Measurements from ENCODE around the gene NMBR. TPM values are rescaled to one million over a fixed set of nuclear protein-coding genes. Genes with fewer than 3 reads are reported as not detected.

The NMBR gene
- total RNA-seq, 2 donors from 2014 or later: 0.33 TPM; not detected in 1

- Histone ChIP-seq H3K9me3 (ENCODE audit: control insufficient read depth, low read length) (no peaks in the 10 kb centered on the region), H3K4me3 (ENCODE audit: low read length) (no peak overlapping the region), H3K27ac (ENCODE audit: low read depth, low read length) (no peak overlapping the region), H3K9ac (ENCODE audit: extremely low read depth, low read length, poor library complexity, severe bottlenecking) (no peak overlapping the region), H3K27me3 (ENCODE audit: control insufficient read depth, insufficient read depth, low read length, poor library complexity, severe bottlenecking) (no peaks in the 10 kb centered on the region), H3K36me3 (ENCODE audit: control insufficient read depth, insufficient read depth, low read length) (peaks cover 67% of the 10 kb centered on the region), H3K4me1 (ENCODE audit: control insufficient read depth, insufficient read depth, low read length) (no peaks in the 10 kb centered on the region)
- Mint-ChIP-seq H3K4me3 (no peak overlapping the region), H3K27me3 (ENCODE audit: insufficient read depth) (no peaks in the 10 kb centered on the region), H3K27ac (no peak overlapping the region), H3K4me1 (no peaks in the 10 kb centered on the region), H3K9me3 (no peaks in the 10 kb centered on the region), H3K36me3 (ENCODE audit: low read depth) (peaks cover 47% of the 10 kb centered on the region)
- TF ChIP-seq CTCF (conservative IDR thresholded peaks at IDR 0.05): no peak
- no peak for DNase-seq
Measured at GRCh38 chr6:142171351-142171750, 24.4 kb upstream of the NMBR start.

- 90 to 97% methylated on average over 2 of the region's 2 CpGs for WGBS, 2 experiments (ENCODE audit: insufficient coverage in 1 of 2, insufficient read length in 1 of 2)
- no peaks in the 10 kb centered on the region for H3K9me3 ChIP-seq (ENCODE audit: control insufficient read depth, low read length)
- DNase-seq: no peak
- H3K36me3 ChIP-seq (ENCODE audit: control insufficient read depth, insufficient read depth, low read length): peaks cover 51% of the 10 kb centered on the region
- H3K4me3 ChIP-seq (ENCODE audit: low read length): no peak overlapping the region
- peaks cover 16% of the 10 kb centered on the region for H3K4me1 Mint-ChIP-seq
- H3K9me3 Mint-ChIP-seq: no peaks in the 10 kb centered on the region
- peaks cover 31% of the 10 kb centered on the region for H3K36me3 Mint-ChIP-seq (ENCODE audit: low read depth)
- H3K4me1 ChIP-seq (ENCODE audit: control insufficient read depth, insufficient read depth, low read length): no peaks in the 10 kb centered on the region
- H3K27ac ChIP-seq (ENCODE audit: low read depth, low read length): no peak overlapping the region
- H3K27me3 Mint-ChIP-seq (ENCODE audit: insufficient read depth): no peaks in the 10 kb centered on the region
- TF ChIP-seq CTCF (conservative IDR thresholded peaks at IDR 0.05): no peak
- no peak overlapping the region for H3K4me3 Mint-ChIP-seq
- peak overlapping the region; percentile 24 for H3K27ac Mint-ChIP-seq
- H3K9ac ChIP-seq (ENCODE audit: extremely low read depth, low read length, poor library complexity, severe bottlenecking): no peak overlapping the region
- no peaks in the 10 kb centered on the region for H3K27me3 ChIP-seq (ENCODE audit: control insufficient read depth, insufficient read depth, low read length, poor library complexity, severe bottlenecking)
Measured at GRCh38 chr6:142167486-142167885, 20.6 kb upstream of the NMBR start.

GRCh38 chr6:142167071-142167470, 20.1 kb upstream of the NMBR start:
- WGBS, 2 experiments (ENCODE audit: insufficient coverage in 1 of 2, insufficient read length in 1 of 2): 94% methylated on average over 3 of the region's 3 CpGs; no CpG with 5 or more reads in 1 of the 2 experiments
- Histone ChIP-seq H3K9ac (ENCODE audit: extremely low read depth, low read length, poor library complexity, severe bottlenecking) (no peak overlapping the region), H3K36me3 (ENCODE audit: control insufficient read depth, insufficient read depth, low read length) (peaks cover 47% of the 10 kb centered on the region), H3K4me3 (ENCODE audit: low read length) (no peak overlapping the region), H3K9me3 (ENCODE audit: control insufficient read depth, low read length) (no peaks in the 10 kb centered on the region), H3K4me1 (ENCODE audit: control insufficient read depth, insufficient read depth, low read length) (no peaks in the 10 kb centered on the region), H3K27me3 (ENCODE audit: control insufficient read depth, insufficient read depth, low read length, poor library complexity, severe bottlenecking) (no peaks in the 10 kb centered on the region), H3K27ac (ENCODE audit: low read depth, low read length) (no peak overlapping the region)
- peaks cover 19% of the 10 kb centered on the region for H3K4me1 Mint-ChIP-seq
- DNase-seq: no peak
- peaks cover 27% of the 10 kb centered on the region for H3K36me3 Mint-ChIP-seq (ENCODE audit: low read depth)
- no peak overlapping the region for H3K27ac Mint-ChIP-seq
- no peak for TF ChIP-seq CTCF (conservative IDR thresholded peaks at IDR 0.05)
- no peaks in the 10 kb centered on the region for H3K27me3 Mint-ChIP-seq (ENCODE audit: insufficient read depth)
- H3K9me3 Mint-ChIP-seq: no peaks in the 10 kb centered on the region
- no peak overlapping the region for H3K4me3 Mint-ChIP-seq
